Gastrocnemius medialis (tissue), 4 donors: Measurements from ENCODE around the gene BLTP3A. TPM values are rescaled to one million over a fixed set of nuclear protein-coding genes. Genes with fewer than 3 reads are reported as not detected.
A peak's percentile ranks its signal among the peaks of the same experiment; 100 is the strongest.
"Not testable (repeated sequence)": the region's sequence is repeated elsewhere in the genome, so short reads cannot be mapped to it uniquely, and the experiment has no call there.

Experiments
- ATAC-seq, 2 donors: fragments of 150-250 bp; one replicate each; pipeline ENCODE4 v1.9.1; 2016
- DNase-seq, 2 donors: peaks; one replicate each; pipeline ENCODE4 v3.0.0-alpha.2; 2019
- H3K27ac ChIP-seq, 4 donors: fragments of 200-600 bp; sonication (generic); 1 replicate in 1 of 4; 2 replicates in 3 of 4; pipeline ENCODE4 v1.5.1; 2016 to 2018; ENCODE audit warnings: mild to moderate bottlenecking in 2 of 4, moderate library complexity in 1 of 4
- H3K27me3 ChIP-seq, 3 donors: fragments of 200-600 bp; sonication (generic) in 2 of 3; 1 replicate in 1 of 3; 2 replicates in 2 of 3; pipeline versions ENCODE4 v1.5.1 to v1.6.0; 2016 to 2019; ENCODE audit warnings: mild to moderate bottlenecking in 1 of 3, moderate library complexity in 1 of 3
- H3K36me3 ChIP-seq, 2 donors: fragments of 200-600 bp; sonication (generic) in 1 of 2; one replicate each; pipeline ENCODE4 v1.5.1; 2017 to 2018
- H3K4me1 ChIP-seq, 2 donors: fragments of 200-600 bp; sonication (generic) in 1 of 2; one replicate each; pipeline ENCODE4 v1.5.1; 2016 to 2017; ENCODE audit warnings: mild to moderate bottlenecking in 2 of 2
- H3K4me3 ChIP-seq, 4 donors: fragments of 200-600 bp; sonication (generic) in 3 of 4; 1 replicate in 1 of 4; 2 replicates in 3 of 4; pipeline ENCODE4 v1.5.1; 2016 to 2019; ENCODE audit warnings: mild to moderate bottlenecking in 2 of 4
- H3K9me3 ChIP-seq, 3 donors: fragments of 200-600 bp; sonication (generic) in 2 of 3; 1 replicate in 1 of 3; 2 replicates in 2 of 3; pipeline ENCODE4 v1.5.1; 2016 to 2019
- POLR2A ChIP-seq, 2 donors: fragments of 450-650 bp; IDR thresholded peaks; one replicate each; pipeline ENCODE4 v1.6.1; 2017; ENCODE audit warnings: antibody characterized with exemption in 2 of 2, mild to moderate bottlenecking in 2 of 2, moderate library complexity in 2 of 2
- in situ Hi-C, 4 donors: fragments of 200-750 bp; cut with MboI; loops; one replicate each; pipeline versions ENCODE4 v1.15.0 to v1.8.0; 2017; ENCODE audit warnings: low sequenced_read_pairs in 4 of 4
- intact Hi-C: fragments of 100-400 bp; cut with DNase I; formaldehyde crosslinking; loops from one replicate; pipeline ENCODE4 v1.15.1; 2023; ENCODE audit warnings: low total_unique reads
- total RNA-seq, 4 donors: library from RNA; depleted of rRNA; stranded (reverse); fragments of >200 nt; gene quantifications; one replicate each; pipeline versions ENCODE4 v1.1.0 to v1.2.3, GENCODE V29; 2016
- TF ChIP-seq, protein P1 (sequence below), 5 experiments: fragments of 450-650 bp in 3 of 5; fragments of 200-600 bp in 2 of 5; sonication (generic) in 2 of 5; IDR thresholded peaks in 4 of 5; conservative IDR thresholded peaks in 1 of 5; 1 replicate in 4 of 5; 2 replicates in 1 of 5; pipeline ENCODE4 v1.5.1; 2016 to 2019; ENCODE audit warnings: antibody characterized with exemption in 5 of 5, mild to moderate bottlenecking in 3 of 5, moderate library complexity in 3 of 5

The BLTP3A gene
- total RNA-seq, 4 donors from 2014 or later = 19.9 to 36.0 (median 23.2) TPM

- H3K9me3 ChIP-seq = no peaks in the 10 kb centered on the region
- in situ Hi-C loops (loop anchor here in 1 of 4 donors (10.0 kb wide), 1 partner anchor 127 kb away; the partner anchor contains the start of genes ANKS1A and TAF11), intact Hi-C loops (loop anchor here (1.0 to 10.0 kb wide), 6 partner anchors 36 to 231 kb away; partner anchors contain the start of genes ILRUN and TAF11)
- H3K27ac ChIP-seq = peak overlapping the region; percentile 91 to 94 (median 92)
- H3K27me3 ChIP-seq = no peaks in the 10 kb centered on the region
- H3K36me3 ChIP-seq = peaks cover 5 to 12% of the 10 kb centered on the region in 2 donors
- H3K4me1 ChIP-seq = peaks cover 8% of the 10 kb centered on the region in 2 donors
- no peak for ATAC-seq
- no peak for DNase-seq
- H3K4me3 ChIP-seq = peak overlapping the region; percentile 62 to 87 (median 76)
- TF ChIP-seq POLR2A (IDR thresholded peaks at IDR 0.05) = no peak
- TF ChIP-seq, protein P1, sequence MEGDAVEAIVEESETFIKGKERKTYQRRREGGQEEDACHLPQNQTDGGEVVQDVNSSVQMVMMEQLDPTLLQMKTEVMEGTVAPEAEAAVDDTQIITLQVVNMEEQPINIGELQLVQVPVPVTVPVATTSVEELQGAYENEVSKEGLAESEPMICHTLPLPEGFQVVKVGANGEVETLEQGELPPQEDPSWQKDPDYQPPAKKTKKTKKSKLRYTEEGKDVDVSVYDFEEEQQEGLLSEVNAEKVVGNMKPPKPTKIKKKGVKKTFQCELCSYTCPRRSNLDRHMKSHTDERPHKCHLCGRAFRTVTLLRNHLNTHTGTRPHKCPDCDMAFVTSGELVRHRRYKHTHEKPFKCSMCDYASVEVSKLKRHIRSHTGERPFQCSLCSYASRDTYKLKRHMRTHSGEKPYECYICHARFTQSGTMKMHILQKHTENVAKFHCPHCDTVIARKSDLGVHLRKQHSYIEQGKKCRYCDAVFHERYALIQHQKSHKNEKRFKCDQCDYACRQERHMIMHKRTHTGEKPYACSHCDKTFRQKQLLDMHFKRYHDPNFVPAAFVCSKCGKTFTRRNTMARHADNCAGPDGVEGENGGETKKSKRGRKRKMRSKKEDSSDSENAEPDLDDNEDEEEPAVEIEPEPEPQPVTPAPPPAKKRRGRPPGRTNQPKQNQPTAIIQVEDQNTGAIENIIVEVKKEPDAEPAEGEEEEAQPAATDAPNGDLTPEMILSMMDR (IDR thresholded peaks at IDR 0.05 in 4 of 5, conservative IDR thresholded peaks at IDR 0.05 in 1 of 5) = no peak
These were observed 34.1 kb upstream of the BLTP3A start for GRCh38 chr6:34757687-34758274.

DNA sequence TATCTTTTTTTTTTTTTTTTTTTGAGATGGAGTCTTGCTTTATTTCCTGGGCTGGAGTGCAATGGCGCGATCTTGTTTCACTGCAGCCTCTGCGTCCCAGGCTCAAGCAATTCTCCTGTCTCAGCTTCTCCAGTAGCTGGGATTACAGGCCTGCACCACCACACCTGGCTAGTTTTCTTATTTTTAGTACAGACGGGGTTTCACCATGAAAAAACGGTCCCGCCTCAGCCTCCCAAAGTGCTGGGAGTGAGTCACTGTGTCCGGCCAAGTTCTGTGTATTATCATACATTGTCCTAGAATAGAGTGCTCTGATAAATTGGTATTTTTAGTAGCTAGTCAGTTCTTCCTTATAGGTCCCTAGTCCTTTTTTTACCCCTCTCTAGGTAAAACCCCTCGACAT is 31.8 kb upstream of the BLTP3A start:
- TF ChIP-seq POLR2A (IDR thresholded peaks at IDR 0.05) = no peak
- intact Hi-C loops (no loop called here), in situ Hi-C loops (no loop called here)
- no peak for ATAC-seq
- Histone ChIP-seq H3K4me1 (peaks cover 8% of the 10 kb centered on the region in 2 donors), H3K27me3 (no peaks in the 10 kb centered on the region), H3K4me3 (no peak overlapping the region), H3K27ac (no peak overlapping the region), H3K36me3 (peaks cover 8 to 28% of the 10 kb centered on the region in 2 donors), H3K9me3 (no peaks in the 10 kb centered on the region)
- no peak for DNase-seq

GRCh38 chr6:34761681-34762080 is 30.2 kb upstream of the BLTP3A start:
- H3K9me3 ChIP-seq, H3K27me3 ChIP-seq, ATAC-seq, DNase-seq, in situ Hi-C loops, H3K4me1 ChIP-seq, intact Hi-C loops, H3K27ac ChIP-seq, H3K4me3 ChIP-seq: not testable (repeated sequence)
- H3K36me3 ChIP-seq = peaks cover 8 to 44% of the 10 kb centered on the region in 2 donors

DNA sequence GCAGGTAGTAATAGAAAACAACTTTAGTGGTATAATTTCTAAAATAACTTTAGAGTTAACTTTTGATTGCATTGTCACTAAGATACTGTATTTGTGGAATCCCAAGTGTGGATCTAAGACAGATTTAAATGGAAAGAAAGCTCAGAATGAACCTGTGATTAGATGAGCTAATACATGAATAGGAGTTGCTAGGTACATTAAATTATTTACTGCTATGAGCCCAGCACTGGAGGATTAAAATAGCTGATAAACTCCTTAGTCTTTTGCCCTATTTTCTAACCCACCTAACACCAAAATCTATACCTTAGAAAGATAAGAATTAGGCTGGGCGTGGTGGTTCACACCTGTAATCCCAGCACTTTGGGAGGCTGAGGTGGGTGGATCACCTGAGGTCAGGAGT is 23.7 kb upstream of the BLTP3A start:
- Histone ChIP-seq H3K4me3 (no peak overlapping the region), H3K9me3 (no peaks in the 10 kb centered on the region), H3K4me1 (no peaks in the 10 kb centered on the region), H3K27ac (no peak overlapping the region), H3K27me3 (no peaks in the 10 kb centered on the region), H3K36me3 (peaks cover under 1 to 79% of the 10 kb centered on the region in 2 donors)
- DNase-seq (no peak), ATAC-seq (no peak)
- TF ChIP-seq POLR2A (IDR thresholded peaks at IDR 0.05) = no peak
- TF ChIP-seq, protein P1 (IDR thresholded peaks at IDR 0.05 in 4 of 5, conservative IDR thresholded peaks at IDR 0.05 in 1 of 5) = no peak
- in situ Hi-C loops = no loop called here
- intact Hi-C loops = no loop called here

GRCh38 chr6:34771727-34772126 is 20.2 kb upstream of the BLTP3A start:
- peaks cover 0 to 70% of the 10 kb centered on the region in 2 donors for H3K36me3 ChIP-seq

More at GRCh38 chr6:34771727-34772126, 20.2 kb upstream of the BLTP3A start:
- Histone ChIP-seq H3K4me1 (no peaks in the 10 kb centered on the region), H3K9me3 (no peaks in the 10 kb centered on the region), H3K27ac (no peak overlapping the region), H3K4me3 (no peak overlapping the region), H3K27me3 (no peaks in the 10 kb centered on the region)
- no peak for ATAC-seq
- in situ Hi-C loops (no loop called here), intact Hi-C loops (no loop called here)
- no peak for DNase-seq
- no peak for TF ChIP-seq POLR2A (IDR thresholded peaks at IDR 0.05)
- TF ChIP-seq, protein P1 (IDR thresholded peaks at IDR 0.05 in 4 of 5, conservative IDR thresholded peaks at IDR 0.05 in 1 of 5) = no peak
